DOHH2 (cell line): ENCODE data around the gene TAF3.

Experiments
- EZH2phosphoT487 ChIP-seq: fragments of 200-600 bp; sonication (generic); IDR thresholded peaks from 2 replicates; pipeline ENCODE4 v1.6.1; 2017; ENCODE audit warnings: borderline replicate concordance, mild to moderate bottlenecking, antibody characterized with exemption, low read length, moderate library complexity, mixed read lengths
- TF ChIP-seq, protein P1 (sequence below): fragments of 200-600 bp; sonication (generic); IDR thresholded peaks from one replicate; pipeline ENCODE4 v1.5.1; 2014; ENCODE audit warnings: antibody characterized with exemption, mild to moderate bottlenecking, low read depth, low read length; ENCODE audit not compliant: poor library complexity, severe bottlenecking

- TF ChIP-seq, protein P1, sequence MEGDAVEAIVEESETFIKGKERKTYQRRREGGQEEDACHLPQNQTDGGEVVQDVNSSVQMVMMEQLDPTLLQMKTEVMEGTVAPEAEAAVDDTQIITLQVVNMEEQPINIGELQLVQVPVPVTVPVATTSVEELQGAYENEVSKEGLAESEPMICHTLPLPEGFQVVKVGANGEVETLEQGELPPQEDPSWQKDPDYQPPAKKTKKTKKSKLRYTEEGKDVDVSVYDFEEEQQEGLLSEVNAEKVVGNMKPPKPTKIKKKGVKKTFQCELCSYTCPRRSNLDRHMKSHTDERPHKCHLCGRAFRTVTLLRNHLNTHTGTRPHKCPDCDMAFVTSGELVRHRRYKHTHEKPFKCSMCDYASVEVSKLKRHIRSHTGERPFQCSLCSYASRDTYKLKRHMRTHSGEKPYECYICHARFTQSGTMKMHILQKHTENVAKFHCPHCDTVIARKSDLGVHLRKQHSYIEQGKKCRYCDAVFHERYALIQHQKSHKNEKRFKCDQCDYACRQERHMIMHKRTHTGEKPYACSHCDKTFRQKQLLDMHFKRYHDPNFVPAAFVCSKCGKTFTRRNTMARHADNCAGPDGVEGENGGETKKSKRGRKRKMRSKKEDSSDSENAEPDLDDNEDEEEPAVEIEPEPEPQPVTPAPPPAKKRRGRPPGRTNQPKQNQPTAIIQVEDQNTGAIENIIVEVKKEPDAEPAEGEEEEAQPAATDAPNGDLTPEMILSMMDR: no peak
- TF ChIP-seq EZH2phosphoT487: no peak
These were observed 216.2 kb downstream of the TAF3 start for GRCh38 chr10:8034466-8035005.
